ENCODE data around the gene HOXC10.

The HOXC10 gene

GRCh38 chr12:53939141-53940108 lies 45.5 kb upstream of the HOXC10 start:
- in situ Hi-C loops (cut with MboI; ENCODE audit: low sequenced_read_pairs, unreplicated experiment), result no loop called here
- peak; percentile 27 for DNase-seq (ENCODE audit: low spot score)
- TF ChIP-seq CTCF (IDR thresholded peaks at IDR 0.05; ENCODE audit: borderline replicate concordance, control extremely low read depth, extremely low read depth, insufficient read depth, missing control alignments), result no peak

GRCh38 chr12:53940443-53941014 lies 44.4 kb upstream of the HOXC10 start:
- in situ Hi-C loops (cut with MboI; ENCODE audit: low sequenced_read_pairs, unreplicated experiment), result no loop called here

GRCh38 chr12:53941187-53941586 lies 43.8 kb upstream of the HOXC10 start:
- no peak for DNase-seq (ENCODE audit: low spot score)
- no peak for TF ChIP-seq CTCF (IDR thresholded peaks at IDR 0.05; ENCODE audit: borderline replicate concordance, control extremely low read depth, extremely low read depth, insufficient read depth, missing control alignments)
- in situ Hi-C loops (cut with MboI; ENCODE audit: low sequenced_read_pairs, unreplicated experiment), result no loop called here

More at GRCh38 chr12:53940443-53941014, 44.4 kb upstream of the HOXC10 start:
- TF ChIP-seq CTCF (IDR thresholded peaks at IDR 0.05; ENCODE audit: borderline replicate concordance, control extremely low read depth, extremely low read depth, insufficient read depth, missing control alignments), result no peak
- no peak for DNase-seq (ENCODE audit: low spot score)

GRCh38 chr12:53941750-53942149 lies 43.2 kb upstream of the HOXC10 start:
- in situ Hi-C loops (cut with MboI; ENCODE audit: low sequenced_read_pairs, unreplicated experiment), result no loop called here
- DNase-seq (ENCODE audit: low spot score), result no peak
- no peak for TF ChIP-seq CTCF (IDR thresholded peaks at IDR 0.05; ENCODE audit: borderline replicate concordance, control extremely low read depth, extremely low read depth, insufficient read depth, missing control alignments)

- in situ Hi-C loops (cut with MboI; ENCODE audit: low sequenced_read_pairs, unreplicated experiment), result no loop called here
- DNase-seq (ENCODE audit: low spot score), result no peak
- TF ChIP-seq CTCF (IDR thresholded peaks at IDR 0.05; ENCODE audit: borderline replicate concordance, control extremely low read depth, extremely low read depth, insufficient read depth, missing control alignments), result no peak
Measured at GRCh38 chr12:53942467-53942997, 42.4 kb upstream of the HOXC10 start.

- no peak for TF ChIP-seq CTCF (IDR thresholded peaks at IDR 0.05; ENCODE audit: borderline replicate concordance, control extremely low read depth, extremely low read depth, insufficient read depth, missing control alignments)
- in situ Hi-C loops (cut with MboI; ENCODE audit: low sequenced_read_pairs, unreplicated experiment), result no loop called here
Measured at GRCh38 chr12:53944209-53944608, 40.7 kb upstream of the HOXC10 start.

More at GRCh38 chr12:53944209-53944608, 40.7 kb upstream of the HOXC10 start:
- DNase-seq (ENCODE audit: low spot score), result no peak

All from GM13976 (cell line).